Tibial artery (tissue), 4 donors: ENCODE data around the gene ROBO1.
A peak's percentile ranks its signal among the peaks of the same experiment; 100 is the strongest.

Experiments used
- DNase-seq, 2 donors: peaks; one replicate each; pipeline ENCODE4 v3.0.0-alpha.2; 2019
- H3K27ac ChIP-seq, 2 donors: fragments of 200-600 bp; sonication (generic) in 1 of 2; 1 replicate in 1 of 2; 2 replicates in 1 of 2; pipeline ENCODE4 v1.5.1; 2018 to 2019; ENCODE audit warnings: mild to moderate bottlenecking in 1 of 2
- H3K27me3 ChIP-seq, 2 donors: fragments of 200-600 bp; sonication (generic) in 1 of 2; one replicate each; pipeline versions ENCODE4 v1.5.1 to v1.6.0; 2016 to 2019
- H3K36me3 ChIP-seq, 3 donors: fragments of 200-600 bp; sonication (generic) in 2 of 3; one replicate each; pipeline ENCODE4 v1.5.1; 2016 to 2019; ENCODE audit warnings: mild to moderate bottlenecking in 2 of 3
- H3K4me1 ChIP-seq, 4 donors: fragments of 200-600 bp; sonication (generic) in 2 of 4; 1 replicate in 3 of 4; 2 replicates in 1 of 4; pipeline ENCODE4 v1.5.1; 2016 to 2019
- H3K4me3 ChIP-seq, 2 donors: fragments of 200-600 bp; sonication (generic) in 1 of 2; 1 replicate in 1 of 2; 2 replicates in 1 of 2; pipeline ENCODE4 v1.5.1; 2018 to 2019; ENCODE audit warnings: mild to moderate bottlenecking in 2 of 2
- H3K9me3 ChIP-seq, 3 donors: fragments of 200-600 bp; sonication (generic) in 1 of 3; one replicate each; pipeline ENCODE4 v1.5.1; 2016 to 2019
- CTCF ChIP-seq, 2 experiments: fragments of 200-600 bp in 1 of 2; fragments of 450-650 bp in 1 of 2; IDR thresholded peaks; one replicate each; pipeline ENCODE4 v1.5.1; 2017 to 2019; ENCODE audit warnings: antibody characterized with exemption in 2 of 2, mild to moderate bottlenecking in 1 of 2, moderate library complexity in 1 of 2
- intact Hi-C: fragments of 100-400 bp; cut with DNase I; formaldehyde crosslinking; loops from one replicate; pipeline ENCODE4 v1.15.0; 2023; ENCODE audit warnings: low total_unique reads

The ROBO1 gene

DNA sequence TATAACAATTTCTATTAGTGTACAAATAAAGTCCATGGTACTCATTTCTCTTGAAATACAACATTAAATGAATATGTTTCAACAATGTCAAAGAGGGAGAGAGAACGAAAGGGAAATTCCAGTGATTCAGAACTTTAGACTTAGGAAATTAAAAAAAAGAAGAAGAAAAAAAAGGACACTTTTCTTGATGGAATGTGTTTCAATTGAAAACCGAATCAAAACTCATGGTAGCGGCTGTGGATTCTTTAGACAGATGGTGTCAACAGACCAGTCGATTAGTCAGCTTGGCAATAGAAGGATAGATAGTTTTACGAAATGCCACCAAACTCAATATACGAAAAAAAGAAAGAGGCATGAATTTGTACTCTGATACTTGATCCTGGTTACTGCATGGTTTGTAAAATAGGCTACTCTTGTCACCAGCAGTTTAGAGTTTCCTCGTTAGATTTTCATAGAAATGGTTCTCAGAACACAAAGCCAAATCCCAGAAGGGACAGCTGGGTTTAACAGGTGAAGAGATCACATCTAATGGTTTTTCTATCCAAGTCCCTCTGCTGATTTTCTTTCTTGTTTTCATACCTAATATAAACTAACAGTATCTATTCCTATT is 793.5 kb downstream of the ROBO1 start:
- Histone ChIP-seq H3K36me3 (no peaks in the 10 kb centered on the region), H3K4me1 (no peaks in the 10 kb centered on the region), H3K4me3 (peak overlapping the region; percentile 1 to 13), H3K9me3 (no peaks in the 10 kb centered on the region), H3K27ac (no peak overlapping the region), H3K27me3 (no peaks in the 10 kb centered on the region)
- TF ChIP-seq CTCF (IDR thresholded peaks at IDR 0.05) = no peak
- intact Hi-C loops = no loop called here
- DNase-seq = no peak

- no peaks in the 10 kb centered on the region for H3K36me3 ChIP-seq
- H3K4me3 ChIP-seq = no peak overlapping the region
- H3K4me1 ChIP-seq = no peaks in the 10 kb centered on the region
- H3K9me3 ChIP-seq = no peaks in the 10 kb centered on the region
- TF ChIP-seq CTCF (IDR thresholded peaks at IDR 0.05) = no peak
- intact Hi-C loops = no loop called here
- DNase-seq = no peak
- no peaks in the 10 kb centered on the region for H3K27me3 ChIP-seq
- H3K27ac ChIP-seq = no peak overlapping the region
These were observed 795.0 kb downstream of the ROBO1 start for GRCh38 chr3:78972617-78973301.

DNA sequence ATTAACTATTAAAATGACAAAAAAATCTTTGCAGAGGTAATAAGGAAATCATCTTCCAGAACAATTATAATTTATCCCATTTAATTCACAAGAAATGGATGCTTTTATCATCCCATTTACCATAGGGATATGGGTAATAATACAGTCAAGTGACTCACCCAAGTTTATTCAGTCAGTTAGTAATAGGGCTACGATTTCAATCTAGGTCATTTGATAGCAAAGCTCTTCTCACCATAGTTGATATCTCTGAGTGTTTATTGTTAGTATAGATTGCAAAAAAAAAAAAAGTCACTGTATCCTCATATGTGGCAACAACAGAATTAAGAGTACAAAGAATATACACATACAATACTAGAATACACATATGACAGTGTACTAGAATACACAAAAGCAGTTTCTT is 797.1 kb downstream of the ROBO1 start:
- H3K4me3 ChIP-seq = no peak overlapping the region
- TF ChIP-seq CTCF (IDR thresholded peaks at IDR 0.05) = no peak
- H3K27ac ChIP-seq = no peak overlapping the region
- H3K9me3 ChIP-seq = no peaks in the 10 kb centered on the region
- no peaks in the 10 kb centered on the region for H3K27me3 ChIP-seq
- DNase-seq = no peak
- intact Hi-C loops = no loop called here
- H3K36me3 ChIP-seq = no peaks in the 10 kb centered on the region
- no peaks in the 10 kb centered on the region for H3K4me1 ChIP-seq

DNA sequence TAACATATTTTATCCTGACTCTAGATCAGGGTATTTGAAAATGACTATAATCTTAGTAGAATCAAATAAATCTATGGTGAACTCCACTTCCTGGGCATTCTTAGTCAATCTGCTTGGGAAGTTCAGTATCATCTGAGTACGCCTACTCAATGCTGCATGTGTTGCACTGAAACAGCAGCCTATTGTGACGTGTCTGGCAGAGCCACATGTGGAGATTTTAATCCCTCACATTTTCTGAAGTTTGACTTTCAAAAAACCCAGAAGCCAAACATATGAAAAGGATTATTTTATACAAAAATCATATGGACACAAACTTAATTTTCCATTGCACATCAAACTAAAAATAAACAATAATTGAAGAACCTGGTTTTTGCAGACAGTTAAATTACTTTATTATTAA is 798.3 kb downstream of the ROBO1 start:
- intact Hi-C loops = no loop called here
- Histone ChIP-seq H3K27me3 (no peaks in the 10 kb centered on the region), H3K36me3 (no peaks in the 10 kb centered on the region), H3K4me3 (no peak overlapping the region), H3K4me1 (no peaks in the 10 kb centered on the region), H3K27ac (no peak overlapping the region), H3K9me3 (no peaks in the 10 kb centered on the region)
- DNase-seq = no peak
- TF ChIP-seq CTCF (IDR thresholded peaks at IDR 0.05) = no peak

- Histone ChIP-seq H3K36me3 (no peaks in the 10 kb centered on the region), H3K4me1 (no peaks in the 10 kb centered on the region), H3K27me3 (no peaks in the 10 kb centered on the region), H3K9me3 (no peaks in the 10 kb centered on the region), H3K4me3 (no peak overlapping the region), H3K27ac (no peak overlapping the region)
- intact Hi-C loops = no loop called here
- TF ChIP-seq CTCF (IDR thresholded peaks at IDR 0.05) = no peak
- no peak for DNase-seq
These were observed 800.7 kb downstream of the ROBO1 start for GRCh38 chr3:78967061-78967460.
